HG03439 (cell line): Measurements from ENCODE around the gene RRAS2.

ENCODE experiments used
- ATAC-seq: cut with Tn5 transposase; IDR thresholded peaks from one replicate; pipeline ENCODE4 v1.9.1; 2021; ENCODE audit warnings: mild to moderate bottlenecking, moderate library complexity; ENCODE audit not compliant: unreplicated experiment

The RRAS2 gene

DNA sequence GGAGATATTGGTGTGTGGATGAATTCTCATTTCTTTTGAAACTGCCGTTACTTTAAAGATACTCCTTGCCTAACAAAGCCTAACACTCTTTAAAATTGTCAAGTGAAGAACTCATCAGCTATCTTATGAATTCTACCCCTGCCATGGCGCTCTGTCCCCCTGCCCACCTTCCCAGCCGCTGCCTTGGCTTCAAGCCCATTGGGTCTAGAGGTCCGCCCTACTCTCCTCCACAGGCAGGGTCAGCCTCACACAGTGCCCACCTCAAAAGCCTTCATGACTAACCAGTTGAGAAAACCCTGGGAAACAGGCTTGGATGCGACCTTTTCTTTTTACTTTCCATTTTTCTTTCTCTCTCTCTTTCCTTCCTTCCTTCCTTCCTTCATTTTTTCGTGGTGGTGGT is 128.6 kb downstream of the RRAS2 start:
- no peak for ATAC-seq

DNA sequence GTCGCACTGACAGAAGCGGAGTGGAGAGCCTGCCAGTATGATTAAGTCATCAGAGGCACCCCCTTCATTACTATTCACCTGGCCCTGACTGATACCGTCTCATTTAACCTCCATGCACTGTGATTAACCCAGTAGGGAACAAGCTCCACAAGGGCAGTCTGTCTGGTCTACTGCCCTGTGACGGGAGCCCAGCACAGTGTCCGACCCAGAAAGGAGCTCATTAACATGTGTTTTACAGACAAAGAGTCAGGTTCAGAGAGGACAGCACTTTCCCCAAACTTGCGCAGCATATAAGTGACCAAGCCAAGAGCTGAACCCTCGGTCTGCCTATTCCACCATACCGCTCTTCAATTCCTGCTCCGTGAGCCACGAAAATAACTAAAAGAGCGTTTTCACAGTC is 129.5 kb downstream of the RRAS2 start:
- ATAC-seq, result no peak

DNA sequence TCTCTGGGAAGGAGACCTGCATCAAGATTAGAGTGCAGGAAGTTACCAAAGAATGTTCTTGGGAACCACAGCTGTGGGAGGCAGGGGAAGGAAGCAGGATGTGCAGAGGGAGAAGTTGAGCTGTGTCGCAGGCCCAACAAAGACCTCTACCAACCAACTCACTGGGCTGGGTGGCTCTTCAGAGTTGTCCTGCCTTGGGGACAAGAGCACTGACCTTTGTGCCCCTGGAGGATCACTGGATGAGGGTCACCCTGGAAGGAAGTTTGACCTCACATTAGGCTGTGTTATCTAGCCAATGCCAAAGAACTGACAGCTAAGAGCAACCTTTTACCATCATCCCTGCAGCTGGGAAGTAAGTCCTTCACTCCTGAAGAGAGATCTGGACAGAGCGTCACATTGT is 130.6 kb downstream of the RRAS2 start:
- ATAC-seq, result no peak
